ENCODE data around the gene PPP6R2.
"Not testable (repeated sequence)": the region's sequence is repeated elsewhere in the genome, so short reads cannot be mapped to it uniquely, and the experiment has no call there.

PPP6R2 gene

GRCh38 chr22:50317674-50318073 lies 25.5 kb upstream of the PPP6R2 start:
- no peak for DNase-seq (ENCODE audit: low spot score)

- no peak for DNase-seq (ENCODE audit: low spot score)
These were observed 24.8 kb upstream of the PPP6R2 start for GRCh38 chr22:50318356-50318697.

- DNase-seq (ENCODE audit: low spot score) = no peak
These were observed 24.3 kb upstream of the PPP6R2 start for GRCh38 chr22:50318698-50319411.

GRCh38 chr22:50319503-50319951 lies 23.6 kb upstream of the PPP6R2 start:
- DNase-seq (ENCODE audit: low spot score) = no peak

- no peak for DNase-seq (ENCODE audit: low spot score)
These were observed 23.0 kb upstream of the PPP6R2 start for GRCh38 chr22:50320116-50320515.

GRCh38 chr22:50320671-50321325 lies 22.3 kb upstream of the PPP6R2 start:
- no peak for DNase-seq (ENCODE audit: low spot score)

DNA sequence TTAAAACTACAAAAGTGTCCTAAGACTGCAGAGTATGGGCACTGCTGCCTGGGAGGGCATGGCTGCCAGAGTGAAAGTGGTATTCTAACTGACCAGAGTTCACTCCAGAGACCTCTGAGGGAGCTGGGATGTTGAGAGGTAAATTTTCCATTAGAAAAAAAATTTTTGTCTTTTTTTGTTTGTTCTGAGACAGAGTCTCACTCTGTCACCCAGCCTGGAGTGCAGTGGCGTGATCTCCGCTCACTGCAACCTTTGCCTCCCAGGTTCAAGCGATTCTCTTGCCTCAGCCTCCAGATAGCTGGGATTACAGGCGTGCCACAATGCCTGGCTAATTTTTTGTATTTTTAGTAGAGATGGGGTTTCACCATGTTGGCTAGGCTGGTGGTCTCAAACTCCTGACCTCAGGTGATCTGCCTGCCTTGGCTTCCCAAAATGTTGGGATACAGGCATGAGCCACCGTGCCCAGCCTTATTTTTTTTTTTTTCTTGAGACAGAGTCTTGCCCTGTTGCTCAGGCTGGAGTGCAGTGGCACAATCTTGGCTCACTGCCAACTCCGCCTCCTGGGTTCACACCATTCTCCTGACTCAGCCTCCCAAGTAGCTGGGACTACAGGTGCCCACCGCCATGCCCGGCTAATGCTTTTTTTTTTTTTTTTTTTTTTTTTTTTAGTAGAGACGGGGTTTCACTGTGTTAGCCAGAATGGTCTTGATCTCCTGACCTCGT lies 20.6 kb upstream of the PPP6R2 start:
- DNase-seq (ENCODE audit: low spot score) = not testable (repeated sequence)

- DNase-seq (ENCODE audit: low spot score) = no peak
These were observed 19.2 kb upstream of the PPP6R2 start for GRCh38 chr22:50323900-50324299.

DNA sequence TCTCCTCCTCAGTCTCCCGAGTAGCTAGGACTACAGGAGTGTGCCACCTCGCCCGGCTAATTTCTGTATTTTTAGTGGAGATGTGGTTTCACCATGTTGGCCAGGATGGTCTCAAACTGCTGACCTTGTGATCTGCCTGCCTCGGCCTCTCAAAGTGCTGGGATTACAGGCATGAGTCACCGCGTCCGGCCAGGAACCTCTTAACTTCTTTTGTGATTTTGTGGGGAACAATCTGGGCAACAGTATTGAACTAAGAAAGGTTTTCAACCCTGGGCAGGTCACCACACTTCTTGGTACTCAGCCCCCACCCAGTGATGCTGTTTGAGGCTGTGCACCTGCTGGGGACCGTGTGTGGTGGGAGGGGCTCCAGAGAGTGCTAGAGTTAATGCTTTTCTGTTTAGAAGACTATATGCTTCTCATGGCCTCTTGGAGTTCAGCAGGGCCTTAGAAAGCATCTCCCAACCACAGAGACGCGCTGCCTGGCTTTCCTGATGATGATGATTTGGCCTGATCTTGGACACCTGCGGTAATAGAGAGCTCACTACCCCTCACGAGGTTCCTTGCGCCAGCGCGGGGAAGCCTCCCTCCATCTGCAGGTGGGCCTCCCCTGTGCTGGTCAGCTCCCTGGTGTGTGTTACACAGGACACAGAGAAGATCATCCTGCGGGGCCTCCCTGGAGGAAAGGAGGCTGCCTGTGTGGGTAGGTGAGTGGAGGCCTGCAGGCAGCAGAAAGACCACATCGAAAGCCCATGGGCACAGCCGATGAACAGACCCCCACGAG lies 17.5 kb upstream of the PPP6R2 start:
- no peak for DNase-seq (ENCODE audit: low spot score)

DNA sequence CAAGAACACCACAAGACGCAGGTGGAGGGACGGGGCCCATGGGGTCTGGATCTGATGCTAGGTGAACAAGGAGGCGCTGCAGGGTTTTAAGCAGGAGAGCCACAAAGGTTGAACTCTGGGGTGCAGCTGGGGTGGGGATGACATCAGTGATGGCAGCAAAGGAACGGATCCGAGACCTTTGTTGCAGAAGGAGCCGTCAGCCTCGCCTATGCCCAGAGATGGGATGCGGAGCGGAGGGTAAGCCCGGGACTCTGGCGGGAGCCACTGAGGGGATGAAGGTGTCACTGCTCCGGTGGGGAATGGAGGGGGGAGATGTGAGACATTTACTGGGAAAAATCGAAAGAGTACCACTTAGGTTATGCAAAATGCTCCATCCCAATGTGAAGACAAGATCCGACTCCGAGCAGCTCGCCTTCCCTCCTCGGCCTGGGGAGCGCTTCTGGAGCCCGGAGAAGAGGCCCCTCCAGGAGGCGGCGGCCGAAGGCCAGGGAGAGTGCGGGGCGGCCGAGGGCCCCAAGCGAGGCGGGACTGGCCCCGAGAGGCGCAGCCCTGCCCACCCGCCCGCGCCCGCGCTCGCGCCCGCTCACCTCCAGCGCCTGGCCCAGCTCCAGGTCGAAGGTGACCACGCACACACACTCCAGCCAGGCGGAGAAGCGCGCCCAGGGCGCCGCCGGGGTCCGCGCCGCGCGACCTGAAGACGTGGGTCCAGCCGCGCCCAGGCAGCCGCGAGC lies 16.7 kb upstream of the PPP6R2 start:
- DNase-seq (ENCODE audit: low spot score) = no peak

DNA sequence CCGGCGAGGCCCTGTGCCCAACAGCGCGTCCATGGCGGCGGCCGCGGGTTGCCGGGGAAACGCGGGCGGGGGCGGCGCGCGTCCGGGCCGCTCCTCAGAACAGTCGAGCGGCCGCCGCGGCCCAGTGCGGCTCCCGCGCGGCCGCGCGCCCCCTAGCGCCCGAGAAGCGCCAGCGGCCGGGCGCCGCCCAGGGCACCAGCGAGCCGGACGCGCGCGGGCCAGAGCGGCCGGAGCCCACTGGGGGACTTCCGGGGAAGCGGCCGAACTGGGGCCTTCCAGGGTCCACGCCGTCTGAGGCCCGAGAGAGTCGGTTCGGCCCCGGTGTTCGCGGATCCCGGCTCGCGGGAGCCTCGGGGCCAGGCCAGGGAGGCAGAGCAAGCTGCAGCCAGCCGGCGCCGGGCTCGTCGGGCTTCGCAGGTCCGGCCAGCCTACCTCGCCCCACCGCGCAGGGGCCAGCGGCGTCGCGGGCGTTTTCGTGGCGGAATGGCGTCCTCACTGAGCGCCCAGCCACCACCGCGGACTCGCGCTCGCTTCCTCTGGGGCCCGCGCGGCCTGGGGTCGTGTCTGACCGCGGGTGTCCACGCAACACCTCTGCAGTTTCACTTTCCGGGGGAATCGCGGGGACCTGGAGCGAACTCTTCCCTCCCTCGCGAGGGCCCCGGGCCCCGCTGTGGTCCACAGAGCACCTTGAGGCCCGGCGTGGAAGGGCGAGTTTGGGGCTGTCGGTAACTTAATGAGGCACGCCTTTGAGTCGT lies 16.0 kb upstream of the PPP6R2 start, which contains the start of gene DENND6B:
TSS of gene DENND6B (minus strand) at position 57 of the 755 bp plus-strand sequence. CDS start at position 33, 24 bp downstream.
- peak; percentile 85 for DNase-seq (ENCODE audit: low spot score)

DNA sequence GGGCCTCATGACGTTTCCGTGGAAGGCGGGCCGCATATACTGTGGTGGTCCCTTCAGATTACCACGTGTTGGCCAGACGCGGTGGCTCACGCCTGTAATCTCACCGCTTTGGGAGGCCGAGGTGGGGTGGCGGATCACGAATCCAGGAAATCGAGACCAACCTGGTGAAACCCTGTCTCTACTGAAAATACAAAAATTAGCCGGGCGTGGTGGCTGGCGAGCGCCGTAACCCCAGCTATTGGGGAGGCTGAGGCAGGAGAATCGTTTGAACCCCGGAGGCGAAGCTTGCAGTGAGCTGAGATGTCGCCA lies 15.5 kb upstream of the PPP6R2 start:
- DNase-seq (ENCODE audit: low spot score) = no peak

GRCh38 chr22:50329236-50329635 lies 13.9 kb upstream of the PPP6R2 start:
- no peak for DNase-seq (ENCODE audit: low spot score)

- DNase-seq (ENCODE audit: low spot score) = not testable (repeated sequence)
These were observed 8.7 kb upstream of the PPP6R2 start for GRCh38 chr22:50334433-50334832.

GRCh38 chr22:50337262-50338041 lies 5.7 kb upstream of the PPP6R2 start:
- DNase-seq (ENCODE audit: low spot score) = no peak

DNA sequence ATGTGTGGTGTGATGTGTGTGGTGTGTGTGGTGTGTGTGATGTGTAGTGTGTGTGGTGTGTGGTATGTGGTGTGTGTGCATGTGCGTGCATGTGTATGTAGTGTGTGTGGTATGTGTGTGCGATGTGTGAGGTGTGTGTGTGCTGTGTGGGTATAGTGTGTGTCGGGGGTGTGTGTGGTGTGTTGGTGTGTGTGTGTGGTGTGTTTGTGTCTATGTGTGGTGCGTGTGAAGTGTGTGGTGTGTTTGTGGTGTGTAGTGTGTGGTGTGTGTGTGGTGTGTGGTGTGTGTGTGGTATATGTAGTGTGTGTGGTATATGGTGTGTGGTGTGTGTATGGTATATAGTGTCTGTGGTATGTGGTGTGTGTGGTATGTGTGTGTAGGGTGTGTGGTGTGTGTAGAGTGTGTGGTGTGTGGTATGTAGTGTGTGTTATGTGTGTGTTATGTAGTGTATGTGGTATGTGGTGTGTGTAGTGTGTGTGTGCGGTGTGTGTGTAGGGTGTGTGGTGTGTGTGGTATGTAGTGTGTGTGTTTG lies 5.0 kb upstream of the PPP6R2 start:
- no peak for DNase-seq (ENCODE audit: low spot score)

DNA sequence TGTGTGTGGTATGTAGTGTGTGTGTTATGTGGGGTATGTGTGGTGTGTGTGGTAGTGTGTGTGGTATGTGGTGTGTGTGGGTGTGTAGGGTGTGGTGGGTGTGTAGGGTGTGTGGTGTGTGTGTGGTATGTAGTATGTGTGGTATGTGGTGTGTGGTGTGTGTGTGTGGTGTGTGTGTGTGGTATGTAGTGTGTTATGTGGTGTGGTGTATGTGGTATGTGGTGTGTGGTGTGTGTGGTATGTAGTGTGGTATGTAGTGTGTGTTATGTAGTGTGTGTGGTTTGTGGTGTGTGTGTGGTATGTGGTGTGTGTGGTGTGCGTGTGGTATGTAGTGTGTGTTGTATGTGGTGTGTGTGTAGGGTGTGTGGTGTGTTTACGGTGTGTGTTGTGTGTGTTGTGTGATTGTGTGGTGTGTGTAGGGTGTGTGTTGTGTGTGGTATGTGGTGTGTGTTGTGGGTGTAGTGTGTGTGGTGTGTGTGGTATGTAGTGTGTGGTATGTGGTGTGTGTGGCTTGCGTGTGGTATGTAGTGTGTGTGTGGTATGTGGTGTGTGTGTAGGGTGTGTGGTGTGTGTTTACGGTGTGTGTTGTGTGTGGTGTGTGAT lies 4.2 kb upstream of the PPP6R2 start:
- DNase-seq (ENCODE audit: low spot score) = no peak

GRCh38 chr22:50339945-50340879 lies 2.9 kb upstream of the PPP6R2 start:
- DNase-seq (ENCODE audit: low spot score) = no peak

Measured in hepatic stellate cell (primary cell).